NCI-H510A treated with DMSO at 0.1 percent for 48 hours (cell line): ENCODE measurements around the gene GUCY1A1.

Source experiments
- DNase-seq: peaks from one replicate; lab custom pipeline; 2025; lab: John Stamatoyannopoulos, UW

Gene GUCY1A1

GRCh38 chr4:155659176-155659575 lies 7.5 kb upstream of the GUCY1A1 start:
- DNase-seq = no peak

GRCh38 chr4:155660436-155660835 lies 6.2 kb upstream of the GUCY1A1 start:
- DNase-seq = no peak

GRCh38 chr4:155665054-155665453 lies 1.6 kb upstream of the GUCY1A1 start:
- no peak for DNase-seq

GRCh38 chr4:155667222-155667567 lies 547 bp downstream of the GUCY1A1 start:
- DNase-seq = no peak

DNA sequence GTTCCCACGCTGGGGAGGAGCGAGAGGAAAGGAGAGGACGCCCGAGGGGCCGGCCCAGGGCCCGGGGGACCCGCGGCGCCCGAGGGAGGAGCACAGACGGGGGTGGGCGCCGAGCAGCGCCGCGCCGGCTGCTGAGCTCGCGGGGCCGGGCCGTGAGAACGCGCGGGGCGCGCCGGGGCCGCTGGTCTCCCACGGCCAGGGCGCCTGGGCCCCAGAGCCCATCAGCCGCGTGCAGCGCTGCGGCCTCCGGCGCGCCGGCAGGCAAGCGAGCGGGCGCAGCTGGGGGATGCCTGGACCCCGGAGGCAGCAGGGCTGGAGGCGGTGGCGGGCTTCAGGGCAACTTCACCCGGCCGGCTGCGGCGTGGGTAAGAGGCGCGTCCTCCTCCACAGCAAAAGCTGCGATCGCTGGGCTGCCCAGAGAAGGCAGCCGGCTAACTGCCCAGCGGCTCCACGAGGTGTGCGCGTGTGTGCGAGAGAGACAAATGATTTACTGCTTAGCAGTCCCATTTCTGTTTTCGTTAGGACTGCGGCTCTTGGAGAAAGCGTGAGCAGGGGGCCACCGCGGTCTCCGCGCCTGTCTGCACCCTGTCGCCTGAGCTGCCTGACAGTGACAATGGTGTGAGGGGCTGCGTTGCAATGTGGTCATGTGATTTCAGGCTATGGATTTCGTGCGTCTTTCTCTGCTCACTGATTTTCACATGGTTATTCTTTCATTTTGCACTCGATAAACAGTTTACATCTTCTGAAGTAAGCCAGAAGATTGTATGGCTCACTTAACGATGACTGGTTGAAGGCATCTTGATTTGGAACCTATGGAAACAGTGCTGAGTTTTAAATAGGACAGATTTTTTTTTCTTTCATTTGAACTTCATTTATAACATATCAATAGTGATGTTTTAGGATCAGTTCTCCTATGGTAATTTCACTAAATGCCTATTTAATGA lies 1.2 kb downstream of the GUCY1A1 start:
- DNase-seq = peak; percentile 16

DNA sequence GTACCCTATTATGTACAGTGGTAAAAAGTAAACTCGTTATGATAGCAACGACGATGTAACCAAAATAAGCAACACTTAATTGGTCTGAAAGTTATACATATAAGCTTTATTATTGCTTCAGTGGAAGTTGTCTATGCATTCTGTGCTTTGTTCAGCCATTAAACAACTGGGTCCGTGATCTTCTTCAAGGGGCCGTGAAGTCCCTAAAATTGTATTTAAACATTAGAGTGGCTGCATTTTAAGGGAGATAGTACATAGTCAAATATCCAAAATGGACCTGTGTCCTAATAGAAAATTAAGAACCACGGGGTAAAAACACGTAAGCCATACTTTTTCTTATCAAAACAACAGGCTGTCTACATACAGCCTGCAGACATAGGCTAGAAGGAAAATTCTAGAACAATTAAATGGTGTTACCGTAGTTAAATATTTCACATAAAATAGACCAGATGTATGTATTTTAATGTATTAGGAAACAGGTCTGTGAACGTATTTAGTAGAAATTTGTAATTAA lies 2.1 kb downstream of the GUCY1A1 start:
- no peak for DNase-seq

DNA sequence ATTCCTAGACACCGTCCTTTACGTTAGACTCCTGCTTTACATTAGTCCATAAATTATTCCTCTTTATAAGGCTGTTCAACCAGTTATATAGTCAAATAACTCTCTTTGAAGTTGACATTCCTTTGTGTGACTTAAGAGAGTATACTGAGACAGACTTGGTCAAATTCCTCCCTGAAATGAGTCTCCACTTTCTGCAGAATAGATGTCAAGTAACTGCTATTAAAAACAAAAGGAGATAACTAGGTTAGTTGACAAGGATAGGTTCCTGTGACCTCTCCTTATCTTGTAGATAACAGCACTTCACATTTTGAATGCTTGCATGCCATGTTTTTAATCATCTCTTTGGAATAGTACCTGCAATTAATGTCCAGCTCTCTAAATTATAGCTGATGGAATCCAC lies 5.7 kb downstream of the GUCY1A1 start:
- DNase-seq = no peak

DNA sequence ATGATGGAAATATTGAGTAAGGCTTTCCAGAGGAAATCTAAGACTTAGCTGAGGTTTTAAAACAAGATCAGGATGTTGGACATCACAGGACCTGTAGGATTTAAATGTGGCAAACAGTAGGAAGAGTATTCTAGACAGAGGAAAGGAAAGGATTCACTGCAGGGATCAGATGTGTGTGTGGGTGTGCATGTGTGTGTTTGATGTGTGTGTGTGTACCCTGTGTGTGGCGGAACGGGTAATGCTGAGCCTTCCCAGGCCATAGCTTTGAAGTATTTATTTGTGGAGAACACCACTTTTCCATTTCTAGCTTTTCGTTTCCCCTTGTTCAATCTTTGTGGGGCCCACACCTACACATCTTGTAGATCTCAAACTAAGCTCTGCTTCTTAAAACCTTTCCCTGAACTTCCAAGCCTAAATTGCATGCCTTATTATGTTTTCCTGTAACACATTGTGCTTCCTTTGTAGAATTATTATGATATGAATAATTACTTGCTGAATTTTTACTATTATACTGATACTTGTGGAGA lies 6.9 kb downstream of the GUCY1A1 start:
- DNase-seq = no peak

- no peak for DNase-seq
Observed at GRCh38 chr4:155674669-155675071, 8.0 kb downstream of the GUCY1A1 start.

- DNase-seq = no peak
Observed at GRCh38 chr4:155675709-155676429, 9.2 kb downstream of the GUCY1A1 start.

- peak; percentile 16 for DNase-seq
Observed at GRCh38 chr4:155676430-155676825, 9.8 kb downstream of the GUCY1A1 start.

GRCh38 chr4:155678011-155678410 lies 11.4 kb downstream of the GUCY1A1 start:
- DNase-seq = no peak

- DNase-seq = no peak
Observed at GRCh38 chr4:155679343-155679742, 12.7 kb downstream of the GUCY1A1 start.

DNA sequence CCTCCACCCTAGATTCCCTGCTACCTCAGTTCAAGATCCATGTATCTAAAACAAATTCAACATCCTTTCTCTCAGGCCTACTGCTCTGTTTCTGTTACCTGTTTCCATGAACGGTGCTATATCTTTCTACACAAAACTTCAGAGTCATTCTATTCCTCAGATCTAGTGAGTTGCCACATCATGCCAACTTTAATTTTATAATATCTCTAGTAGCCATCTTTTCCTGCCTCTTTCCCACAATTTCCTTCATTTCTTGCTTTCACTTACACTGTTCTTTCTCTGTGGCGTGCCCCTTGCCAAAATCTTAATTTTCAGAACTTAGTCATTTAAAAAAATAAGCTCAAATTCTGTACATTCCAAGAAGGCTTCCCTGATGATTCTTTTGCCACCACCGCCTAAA lies 15.2 kb downstream of the GUCY1A1 start:
- no peak for DNase-seq

- no peak for DNase-seq
Observed at GRCh38 chr4:155684423-155684822, 17.8 kb downstream of the GUCY1A1 start.

GRCh38 chr4:155684892-155685541 lies 18.4 kb downstream of the GUCY1A1 start:
- no peak for DNase-seq

DNA sequence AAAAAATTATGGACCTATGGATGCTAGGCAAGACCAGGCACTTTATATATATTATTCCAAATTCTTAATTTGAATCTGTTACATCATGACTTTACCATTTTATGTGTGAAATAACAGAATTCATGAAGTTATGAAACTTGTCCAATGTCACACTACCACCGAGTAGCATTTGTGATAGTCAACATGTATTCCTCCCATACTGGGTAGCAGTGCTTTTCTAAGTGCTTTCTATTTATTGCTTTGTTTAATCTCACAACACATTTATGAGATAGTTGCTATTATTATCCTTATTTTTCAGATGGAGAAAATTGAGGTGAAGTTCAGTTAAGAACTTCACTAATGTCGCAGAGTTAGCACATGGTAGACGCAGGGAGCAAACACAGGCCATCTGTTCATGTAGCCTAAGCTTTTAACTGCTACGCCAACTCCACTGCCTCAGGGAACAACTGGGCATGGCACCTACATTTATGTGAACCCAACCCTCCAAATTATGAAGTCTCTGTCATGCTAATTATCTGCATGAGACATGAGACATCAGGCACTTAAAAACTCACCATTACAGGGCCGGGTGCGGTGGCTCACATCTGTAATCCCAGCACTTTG lies 20.8 kb downstream of the GUCY1A1 start:
- no peak for DNase-seq

DNA sequence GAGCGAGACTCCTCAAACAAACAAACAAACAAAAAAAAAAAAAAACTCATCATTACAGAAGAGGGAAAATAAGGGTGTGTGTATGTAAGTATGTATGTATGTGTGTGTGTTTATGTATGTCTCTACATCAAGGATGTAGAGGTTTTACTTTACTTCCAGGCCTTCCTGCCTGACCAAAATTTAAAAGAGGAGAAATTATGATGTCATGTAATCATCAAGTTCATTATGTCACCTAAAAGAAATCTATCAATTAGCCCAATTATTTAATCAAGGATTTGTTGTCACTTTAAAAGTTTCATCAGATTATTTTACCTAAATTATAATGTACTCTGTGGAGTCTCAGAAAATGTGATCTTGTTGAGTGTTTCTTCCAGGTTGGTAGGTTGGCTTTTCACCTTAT lies 21.6 kb downstream of the GUCY1A1 start:
- no peak for DNase-seq

GRCh38 chr4:155688860-155689259 lies 22.2 kb downstream of the GUCY1A1 start:
- no peak for DNase-seq

- DNase-seq = no peak
Observed at GRCh38 chr4:155690044-155690837, 23.6 kb downstream of the GUCY1A1 start.

GRCh38 chr4:155692361-155692760 lies 25.7 kb downstream of the GUCY1A1 start:
- no peak for DNase-seq
